SK-N-MC (cell line): ENCODE results near the gene CYCS.

Experiments used
- EZH2 ChIP-seq: fragments of 200-600 bp; sonication (generic); IDR thresholded peaks from one replicate; pipeline ENCODE4 v1.6.1; 2017; ENCODE audit warnings: antibody characterized with exemption
- POLR2AphosphoS5 ChIP-seq: IDR thresholded peaks from 2 replicates; pipeline ENCODE4 v1.6.1; 2012; ENCODE audit warnings: mild to moderate bottlenecking, low read depth, low read length, borderline replicate concordance

GRCh38 chr7:25173184-25173583 lies 48.1 kb upstream of the CYCS start:
- TF ChIP-seq EZH2, result no peak
- no peak for TF ChIP-seq POLR2AphosphoS5
